K562 (cell line): ENCODE data around the gene OR4D2. TPM values are rescaled to one million over a fixed set of nuclear protein-coding genes. Genes with fewer than 3 reads are reported as not detected.
A peak's percentile ranks its signal among the peaks of the same experiment; 100 is the strongest.

Source experiments
- HMG20A ChIP-seq: fragments of 450-650 bp; formaldehyde crosslinking; conservative IDR thresholded peaks from 2 replicates; pipeline ENCODE4 v1.4.0; 2020; ENCODE audit warnings: mild to moderate bottlenecking, mixed read lengths
- KDM2B ChIP-seq: fragments of 250-450 bp; sonication (Bioruptor Pico); IDR thresholded peaks from 2 replicates; pipeline ENCODE4 v1.8.0; 2021; ENCODE audit warnings: mild to moderate bottlenecking, moderate library complexity
- PHF21A ChIP-seq: fragments of 450-650 bp; IDR thresholded peaks from 2 replicates; pipeline ENCODE4 v1.6.1; 2017; ENCODE audit warnings: low read depth, borderline replicate concordance
- RNF219 ChIP-seq: fragments of 250-450 bp; sonication (Bioruptor Pico); IDR thresholded peaks from 2 replicates; pipeline ENCODE4 v1.5.0; 2022; ENCODE audit warnings: mild to moderate bottlenecking
- TBP ChIP-seq: optimal IDR thresholded peaks from 2 replicates; pipeline ENCODE3; 2011; ENCODE audit warnings: low read depth, low read length, improper control_type of control experiment
- UBTF ChIP-seq, 2 experiments: IDR thresholded peaks; 2 replicates each; pipeline ENCODE4 v1.6.1; 2012; ENCODE audit warnings: improper control_type of control experiment in 2 of 2, low read depth in 2 of 2, low read length in 2 of 2, borderline replicate concordance in 1 of 2
- ZFP30 ChIP-seq: fragments of 250-450 bp; sonication (Bioruptor Pico); IDR thresholded peaks from 2 replicates; pipeline ENCODE4 v1.8.0; 2022; ENCODE audit warnings: moderate library complexity, mild to moderate bottlenecking, inconsistent platforms, borderline replicate concordance
- ZKSCAN8 ChIP-seq: fragments of 200-800 bp; sonication (Bioruptor generic); IDR thresholded peaks from 2 replicates; pipeline ENCODE4 v1.6.1; 2016; ENCODE audit warnings: missing genetic modification characterization, missing compliant biosample characterization
- ZNF184 ChIP-seq: sonication (generic); formaldehyde crosslinking; IDR thresholded peaks from 2 replicates; pipeline ENCODE4 v1.5.0; 2020; ENCODE audit warnings: missing genetic modification reagents
- ZNF24 ChIP-seq: fragments of 450-650 bp; IDR thresholded peaks from 2 replicates; pipeline ENCODE4 v1.6.1; 2016
- ZNF696 ChIP-seq: fragments of 250-450 bp; sonication (Bioruptor Pico); conservative IDR thresholded peaks from 2 replicates; pipeline ENCODE4 v1.4.0; 2020; ENCODE audit warnings: mild to moderate bottlenecking, moderate library complexity
- polyA plus RNA-seq, 8 experiments: library from polyadenylated mRNA; depleted of rRNA in 4 of 8; stranded (reverse) in 5 of 8; unstranded in 3 of 8; fragments of >200 nt; fragmentation: Nextera tagmentation in 2 of 8; fragmentation: Illumina TruSeq in 1 of 8; extraction: Ambion mirVana in 2 of 8; extraction: Trizol in 1 of 8; gene quantifications; 2 replicates each; pipeline versions ENCODE4 v1.2.1 to v1.2.3, GENCODE V29; 2011 to 2014; ENCODE audit warnings: inconsistent platforms in 1 of 8, missing spikeins in 1 of 8
- total RNA-seq, 7 experiments: library from RNA; depleted of rRNA in 6 of 7; stranded (reverse); fragments of >200 nt in 6 of 7; fragmentation: Illumina TruSeq in 2 of 7; extraction: Trizol in 2 of 7; gene quantifications; 2 replicates each; pipeline versions ENCODE4 v1.2.1 to v1.2.3, GENCODE V29; 2011 to 2021; ENCODE audit warnings: low replicate concordance in 1 of 7
- TF ChIP-seq, protein P1 (sequence below), 3 experiments: fragments of 200-800 bp in 1 of 3; sonication (Bioruptor generic) in 1 of 3; sonication (generic) in 1 of 3; formaldehyde crosslinking in 1 of 3; IDR thresholded peaks; 2 replicates each; pipeline versions ENCODE4 v1.6.1 to v1.8.0; 2016 to 2022; ENCODE audit warnings: mild to moderate bottlenecking in 2 of 3, missing compliant biosample characterization in 2 of 3, missing genetic modification characterization in 2 of 3, missing genetic modification reagents in 1 of 3
- TF ChIP-seq, protein P2 (sequence below): fragments of 450-650 bp; formaldehyde crosslinking; IDR thresholded peaks from 2 replicates; pipeline ENCODE4 v1.4.0; 2020; ENCODE audit warnings: mild to moderate bottlenecking, mixed read lengths
- TF ChIP-seq, protein P3 (sequence below): fragments of 250-450 bp; sonication (Bioruptor Pico); IDR thresholded peaks from 2 replicates; pipeline ENCODE4 v1.9.0; 2021; ENCODE audit warnings: mild to moderate bottlenecking, inconsistent platforms
- TF ChIP-seq, protein P4 (sequence below): fragments of 250-450 bp; sonication (Bioruptor Pico); IDR thresholded peaks from 2 replicates; pipeline ENCODE4 v1.4.0; 2020; ENCODE audit warnings: mild to moderate bottlenecking, moderate library complexity

Gene OR4D2
- total and polyA plus RNA-seq, 9 of the 15 experiments (the other 6 are each of a cell fraction or from before 2014, with no cell fraction given), result not detected

GRCh38 chr17:58219007-58219788 lies 52.4 kb downstream of the OR4D2 start, which contains the start of gene MKS1 (continued):
- TF ChIP-seq, protein P1, sequence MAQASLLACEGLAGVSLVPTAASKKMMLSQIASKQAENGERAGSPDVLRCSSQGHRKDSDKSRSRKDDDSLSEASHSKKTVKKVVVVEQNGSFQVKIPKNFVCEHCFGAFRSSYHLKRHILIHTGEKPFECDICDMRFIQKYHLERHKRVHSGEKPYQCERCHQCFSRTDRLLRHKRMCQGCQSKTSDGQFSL (CRISPR knock-in tag; IDR thresholded peaks at IDR 0.05), result no peak
- TF ChIP-seq, protein P1 (tag; IDR thresholded peaks at IDR 0.05), result no peak
- TF ChIP-seq ZFP30 (CRISPR knock-in tag) (no peak), TBP (peak; percentile 81), ZNF184 (no peak), KDM2B (CRISPR knock-in tag) (no peak), ZKSCAN8 (no peak), PHF21A (no peak), ZNF696 (CRISPR knock-in tag) (no peak), RNF219 (CRISPR knock-in tag) (no peak), UBTF (IDR thresholded peaks at IDR 0.05; ENCODE audit: borderline replicate concordance in 1 of 2, low read depth in 2 of 2, low read length in 2 of 2) (no peak), ZNF24 (no peak), HMG20A (CRISPR knock-in tag) (no peak)
- TF ChIP-seq, protein P2, sequence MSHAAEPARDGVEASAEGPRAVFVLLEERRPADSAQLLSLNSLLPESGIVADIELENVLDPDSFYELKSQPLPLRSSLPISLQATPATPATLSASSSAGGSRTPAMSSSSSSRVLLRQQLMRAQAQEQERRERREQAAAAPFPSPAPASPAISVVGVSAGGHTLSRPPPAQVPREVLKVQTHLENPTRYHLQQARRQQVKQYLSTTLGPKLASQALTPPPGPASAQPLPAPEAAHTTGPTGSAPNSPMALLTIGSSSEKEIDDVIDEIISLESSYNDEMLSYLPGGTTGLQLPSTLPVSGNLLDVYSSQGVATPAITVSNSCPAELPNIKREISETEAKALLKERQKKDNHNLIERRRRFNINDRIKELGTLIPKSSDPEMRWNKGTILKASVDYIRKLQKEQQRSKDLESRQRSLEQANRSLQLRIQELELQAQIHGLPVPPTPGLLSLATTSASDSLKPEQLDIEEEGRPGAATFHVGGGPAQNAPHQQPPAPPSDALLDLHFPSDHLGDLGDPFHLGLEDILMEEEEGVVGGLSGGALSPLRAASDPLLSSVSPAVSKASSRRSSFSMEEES (CRISPR knock-in tag), result no peak
- TF ChIP-seq, protein P3, sequence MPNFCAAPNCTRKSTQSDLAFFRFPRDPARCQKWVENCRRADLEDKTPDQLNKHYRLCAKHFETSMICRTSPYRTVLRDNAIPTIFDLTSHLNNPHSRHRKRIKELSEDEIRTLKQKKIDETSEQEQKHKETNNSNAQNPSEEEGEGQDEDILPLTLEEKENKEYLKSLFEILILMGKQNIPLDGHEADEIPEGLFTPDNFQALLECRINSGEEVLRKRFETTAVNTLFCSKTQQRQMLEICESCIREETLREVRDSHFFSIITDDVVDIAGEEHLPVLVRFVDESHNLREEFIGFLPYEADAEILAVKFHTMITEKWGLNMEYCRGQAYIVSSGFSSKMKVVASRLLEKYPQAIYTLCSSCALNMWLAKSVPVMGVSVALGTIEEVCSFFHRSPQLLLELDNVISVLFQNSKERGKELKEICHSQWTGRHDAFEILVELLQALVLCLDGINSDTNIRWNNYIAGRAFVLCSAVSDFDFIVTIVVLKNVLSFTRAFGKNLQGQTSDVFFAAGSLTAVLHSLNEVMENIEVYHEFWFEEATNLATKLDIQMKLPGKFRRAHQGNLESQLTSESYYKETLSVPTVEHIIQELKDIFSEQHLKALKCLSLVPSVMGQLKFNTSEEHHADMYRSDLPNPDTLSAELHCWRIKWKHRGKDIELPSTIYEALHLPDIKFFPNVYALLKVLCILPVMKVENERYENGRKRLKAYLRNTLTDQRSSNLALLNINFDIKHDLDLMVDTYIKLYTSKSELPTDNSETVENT (CRISPR knock-in tag), result 0 out of 2 replicates have a peak, but pooled peaks have one; percentile 40
- TF ChIP-seq, protein P4, sequence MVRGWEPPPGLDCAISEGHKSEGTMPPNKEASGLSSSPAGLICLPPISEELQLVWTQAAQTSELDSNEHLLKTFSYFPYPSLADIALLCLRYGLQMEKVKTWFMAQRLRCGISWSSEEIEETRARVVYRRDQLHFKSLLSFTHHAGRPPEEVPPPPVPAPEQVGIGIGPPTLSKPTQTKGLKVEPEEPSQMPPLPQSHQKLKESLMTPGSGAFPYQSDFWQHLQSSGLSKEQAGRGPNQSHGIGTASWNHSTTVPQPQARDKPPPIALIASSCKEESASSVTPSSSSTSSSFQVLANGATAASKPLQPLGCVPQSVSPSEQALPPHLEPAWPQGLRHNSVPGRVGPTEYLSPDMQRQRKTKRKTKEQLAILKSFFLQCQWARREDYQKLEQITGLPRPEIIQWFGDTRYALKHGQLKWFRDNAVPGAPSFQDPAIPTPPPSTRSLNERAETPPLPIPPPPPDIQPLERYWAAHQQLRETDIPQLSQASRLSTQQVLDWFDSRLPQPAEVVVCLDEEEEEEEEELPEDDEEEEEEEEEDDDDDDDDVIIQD (CRISPR knock-in tag), result no peak
